ENCODE measurements around the gene TMEM212. TPM values are rescaled to one million over a fixed set of nuclear protein-coding genes. Genes with fewer than 3 reads are reported as not detected.

TMEM212 gene
- total and polyA plus RNA-seq, 9 of the 15 experiments (the other 6 are each of a cell fraction or from before 2014, with no cell fraction given) = not detected

DNA sequence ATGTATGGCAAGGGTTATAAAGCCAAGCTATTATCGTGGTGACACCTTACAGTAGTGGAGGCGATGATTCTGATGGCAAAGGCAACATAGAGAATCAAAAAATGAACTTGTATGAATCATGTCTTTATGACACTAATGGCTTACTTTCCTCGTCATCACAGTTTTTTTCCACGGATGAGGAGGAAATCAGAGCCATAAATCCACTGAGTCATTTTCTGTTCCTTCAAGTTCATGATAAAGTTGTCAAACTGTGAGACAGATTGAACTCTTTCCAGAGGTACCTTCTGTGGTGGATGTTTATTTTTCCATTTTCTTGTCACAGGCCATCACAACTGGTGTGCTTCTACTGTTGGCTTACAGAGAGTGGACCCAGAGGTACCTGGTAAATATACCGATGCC, 8.5 kb downstream of the TMEM212 start (continued):
- TF ChIP-seq, protein P1, sequence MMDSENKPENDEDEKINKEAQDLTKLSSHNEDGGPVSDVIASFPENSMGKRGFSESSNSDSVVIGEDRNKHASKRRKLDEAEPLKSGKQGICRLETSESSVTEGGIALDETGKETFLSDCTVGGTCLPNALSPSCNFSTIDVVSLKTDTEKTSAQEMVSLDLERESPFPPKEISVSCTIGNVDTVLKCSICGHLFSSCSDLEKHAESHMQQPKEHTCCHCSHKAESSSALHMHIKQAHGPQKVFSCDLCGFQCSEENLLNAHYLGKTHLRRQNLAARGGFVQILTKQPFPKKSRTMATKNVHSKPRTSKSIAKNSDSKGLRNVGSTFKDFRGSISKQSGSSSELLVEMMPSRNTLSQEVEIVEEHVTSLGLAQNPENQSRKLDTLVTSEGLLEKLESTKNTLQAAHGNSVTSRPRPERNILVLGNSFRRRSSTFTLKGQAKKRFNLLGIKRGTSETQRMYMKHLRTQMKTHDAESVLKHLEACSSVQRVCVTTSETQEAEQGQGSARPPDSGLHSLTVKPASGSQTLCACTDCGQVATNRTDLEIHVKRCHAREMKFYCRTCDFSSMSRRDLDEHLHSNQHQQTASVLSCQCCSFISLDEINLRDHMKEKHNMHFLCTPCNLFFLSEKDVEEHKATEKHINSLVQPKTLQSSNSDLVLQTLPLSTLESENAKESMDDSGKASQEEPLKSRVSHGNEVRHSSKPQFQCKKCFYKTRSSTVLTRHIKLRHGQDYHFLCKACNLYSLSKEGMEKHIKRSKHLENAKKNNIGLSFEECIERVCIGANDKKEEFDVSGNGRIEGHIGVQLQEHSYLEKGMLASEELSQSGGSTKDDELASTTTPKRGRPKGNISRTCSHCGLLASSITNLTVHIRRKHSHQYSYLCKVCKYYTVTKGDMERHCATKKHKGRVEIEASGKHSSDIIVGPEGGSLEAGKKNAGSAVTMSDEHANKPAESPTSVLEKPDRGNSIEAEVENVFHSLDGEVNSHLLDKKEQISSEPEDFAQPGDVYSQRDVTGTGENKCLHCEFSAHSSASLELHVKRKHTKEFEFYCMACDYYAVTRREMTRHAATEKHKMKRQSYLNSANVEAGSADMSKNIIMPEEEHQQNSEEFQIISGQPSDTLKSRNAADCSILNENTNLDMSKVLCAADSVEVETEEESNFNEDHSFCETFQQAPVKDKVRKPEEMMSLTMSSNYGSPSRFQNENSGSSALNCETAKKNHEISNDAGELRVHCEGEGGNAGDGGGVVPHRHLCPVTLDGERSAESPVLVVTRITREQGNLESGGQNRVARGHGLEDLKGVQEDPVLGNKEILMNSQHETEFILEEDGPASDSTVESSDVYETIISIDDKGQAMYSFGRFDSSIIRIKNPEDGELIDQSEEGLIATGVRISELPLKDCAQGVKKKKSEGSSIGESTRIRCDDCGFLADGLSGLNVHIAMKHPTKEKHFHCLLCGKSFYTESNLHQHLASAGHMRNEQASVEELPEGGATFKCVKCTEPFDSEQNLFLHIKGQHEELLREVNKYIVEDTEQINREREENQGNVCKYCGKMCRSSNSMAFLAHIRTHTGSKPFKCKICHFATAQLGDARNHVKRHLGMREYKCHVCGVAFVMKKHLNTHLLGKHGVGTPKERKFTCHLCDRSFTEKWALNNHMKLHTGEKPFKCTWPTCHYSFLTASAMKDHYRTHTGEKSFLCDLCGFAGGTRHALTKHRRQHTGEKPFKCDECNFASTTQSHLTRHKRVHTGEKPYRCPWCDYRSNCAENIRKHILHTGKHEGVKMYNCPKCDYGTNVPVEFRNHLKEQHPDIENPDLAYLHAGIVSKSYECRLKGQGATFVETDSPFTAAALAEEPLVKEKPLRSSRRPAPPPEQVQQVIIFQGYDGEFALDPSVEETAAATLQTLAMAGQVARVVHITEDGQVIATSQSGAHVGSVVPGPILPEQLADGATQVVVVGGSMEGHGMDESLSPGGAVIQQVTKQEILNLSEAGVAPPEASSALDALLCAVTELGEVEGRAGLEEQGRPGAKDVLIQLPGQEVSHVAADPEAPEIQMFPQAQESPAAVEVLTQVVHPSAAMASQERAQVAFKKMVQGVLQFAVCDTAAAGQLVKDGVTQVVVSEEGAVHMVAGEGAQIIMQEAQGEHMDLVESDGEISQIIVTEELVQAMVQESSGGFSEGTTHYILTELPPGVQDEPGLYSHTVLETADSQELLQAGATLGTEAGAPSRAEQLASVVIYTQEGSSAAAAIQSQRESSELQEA (IDR thresholded peaks at IDR 0.05; ENCODE audit: low read depth) = no peak
- peak; percentile 51; the same call in 1 of the 2 replicates for TF ChIP-seq ZNF384 (IDR thresholded peaks at IDR 0.05; ENCODE audit: low read depth, low read length)
- TF ChIP-seq COPS2 (conservative IDR thresholded peaks at IDR 0.05) = no peak
- TF ChIP-seq, protein P2, sequence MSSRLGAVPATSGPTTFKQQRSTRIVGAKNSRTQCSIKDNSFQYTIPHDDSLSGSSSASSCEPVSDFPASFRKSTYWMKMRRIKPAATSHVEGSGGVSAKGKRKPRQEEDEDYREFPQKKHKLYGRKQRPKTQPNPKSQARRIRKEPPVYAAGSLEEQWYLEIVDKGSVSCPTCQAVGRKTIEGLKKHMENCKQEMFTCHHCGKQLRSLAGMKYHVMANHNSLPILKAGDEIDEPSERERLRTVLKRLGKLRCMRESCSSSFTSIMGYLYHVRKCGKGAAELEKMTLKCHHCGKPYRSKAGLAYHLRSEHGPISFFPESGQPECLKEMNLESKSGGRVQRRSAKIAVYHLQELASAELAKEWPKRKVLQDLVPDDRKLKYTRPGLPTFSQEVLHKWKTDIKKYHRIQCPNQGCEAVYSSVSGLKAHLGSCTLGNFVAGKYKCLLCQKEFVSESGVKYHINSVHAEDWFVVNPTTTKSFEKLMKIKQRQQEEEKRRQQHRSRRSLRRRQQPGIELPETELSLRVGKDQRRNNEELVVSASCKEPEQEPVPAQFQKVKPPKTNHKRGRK (tag; IDR thresholded peaks at IDR 0.05) = no peak
- TF ChIP-seq BHLHE40 (IDR thresholded peaks at IDR 0.05; ENCODE audit: low read length) = no peak
- TF ChIP-seq FOSL1 (tag; conservative IDR thresholded peaks at IDR 0.05) = peak; percentile 84
- TF ChIP-seq ZNF699 (CRISPR knock-in tag; IDR thresholded peaks at IDR 0.05; ENCODE audit: insufficient replicate concordance) = no peak
- TF ChIP-seq TCF7L2 (IDR thresholded peaks at IDR 0.05; ENCODE audit: low read depth, low read length) = no peak
- TF ChIP-seq HDAC1 (IDR thresholded peaks at IDR 0.05) = peak in 1 of 2 experiments; percentile 59; a peak in 1 of 4 replicates
- TF ChIP-seq GTF2E2 (tag; IDR thresholded peaks at IDR 0.05) = no peak
- peak; percentile 49; the same call in 1 of the 2 replicates for TF ChIP-seq CREM (IDR thresholded peaks at IDR 0.05; ENCODE audit: low read depth)
- no peak for TF ChIP-seq HNRNPUL1 (IDR thresholded peaks at IDR 0.05; ENCODE audit: low read length)
- TF ChIP-seq, protein P3, sequence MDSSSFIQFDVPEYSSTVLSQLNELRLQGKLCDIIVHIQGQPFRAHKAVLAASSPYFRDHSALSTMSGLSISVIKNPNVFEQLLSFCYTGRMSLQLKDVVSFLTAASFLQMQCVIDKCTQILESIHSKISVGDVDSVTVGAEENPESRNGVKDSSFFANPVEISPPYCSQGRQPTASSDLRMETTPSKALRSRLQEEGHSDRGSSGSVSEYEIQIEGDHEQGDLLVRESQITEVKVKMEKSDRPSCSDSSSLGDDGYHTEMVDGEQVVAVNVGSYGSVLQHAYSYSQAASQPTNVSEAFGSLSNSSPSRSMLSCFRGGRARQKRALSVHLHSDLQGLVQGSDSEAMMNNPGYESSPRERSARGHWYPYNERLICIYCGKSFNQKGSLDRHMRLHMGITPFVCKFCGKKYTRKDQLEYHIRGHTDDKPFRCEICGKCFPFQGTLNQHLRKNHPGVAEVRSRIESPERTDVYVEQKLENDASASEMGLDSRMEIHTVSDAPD (CRISPR knock-in tag; IDR thresholded peaks at IDR 0.05) = no peak
- no peak for TF ChIP-seq NR2C2 (CRISPR knock-in tag; IDR thresholded peaks at IDR 0.05)
- no peak for TF ChIP-seq NR2C2 (tag; IDR thresholded peaks at IDR 0.05)
- no peak for TF ChIP-seq ZNF586 (CRISPR knock-in tag; conservative IDR thresholded peaks at IDR 0.05)
- no peak for TF ChIP-seq CXXC5 (CRISPR knock-in tag; IDR thresholded peaks at IDR 0.05)
- TF ChIP-seq, protein P4, sequence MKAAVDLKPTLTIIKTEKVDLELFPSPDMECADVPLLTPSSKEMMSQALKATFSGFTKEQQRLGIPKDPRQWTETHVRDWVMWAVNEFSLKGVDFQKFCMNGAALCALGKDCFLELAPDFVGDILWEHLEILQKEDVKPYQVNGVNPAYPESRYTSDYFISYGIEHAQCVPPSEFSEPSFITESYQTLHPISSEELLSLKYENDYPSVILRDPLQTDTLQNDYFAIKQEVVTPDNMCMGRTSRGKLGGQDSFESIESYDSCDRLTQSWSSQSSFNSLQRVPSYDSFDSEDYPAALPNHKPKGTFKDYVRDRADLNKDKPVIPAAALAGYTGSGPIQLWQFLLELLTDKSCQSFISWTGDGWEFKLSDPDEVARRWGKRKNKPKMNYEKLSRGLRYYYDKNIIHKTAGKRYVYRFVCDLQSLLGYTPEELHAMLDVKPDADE (conservative IDR thresholded peaks at IDR 0.05; ENCODE audit: control insufficient read depth, low read depth, low read length) = no peak
